ENCODE data around the gene MAS1. TPM values are rescaled to one million over a fixed set of nuclear protein-coding genes. Genes with fewer than 3 reads are reported as not detected.

Gene MAS1
- total and polyA plus RNA-seq, 10 of the 15 experiments (the other 5 are each of a cell fraction or from before 2014, with no cell fraction given), result under 0.01 to 0.08 TPM; not detected in 8

DNA sequence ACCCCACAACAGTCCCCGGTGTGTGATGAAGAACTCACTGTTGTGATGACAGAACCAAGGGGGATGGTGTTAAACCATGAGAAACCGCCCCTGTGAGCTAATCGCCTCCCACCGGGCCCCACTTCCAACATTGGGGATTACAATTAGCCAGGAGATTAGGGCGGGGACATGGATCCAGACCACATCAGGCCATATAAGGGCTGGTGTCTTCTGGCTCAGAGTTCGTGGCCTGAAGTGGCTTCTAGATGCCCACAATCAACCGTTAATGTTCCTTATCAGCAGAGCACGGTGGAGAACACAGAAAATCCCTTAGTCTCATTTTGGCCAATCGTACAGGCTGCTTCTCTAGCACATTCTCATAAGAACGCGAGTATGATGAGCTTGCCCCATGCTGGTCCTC lies 10.9 kb upstream of the MAS1 start:
- TF ChIP-seq FOS (IDR thresholded peaks at IDR 0.05; ENCODE audit: borderline replicate concordance, extremely low read depth, insufficient read length) (no peak), NR2F1 (conservative IDR thresholded peaks at IDR 0.05) (no peak), SREBF1 (IDR thresholded peaks at IDR 0.05; ENCODE audit: low read length) (no peak), PAX5 (IDR thresholded peaks at IDR 0.05; ENCODE audit: borderline replicate concordance, low read depth, low read length) (no peak), TARDBP (IDR thresholded peaks at IDR 0.05; ENCODE audit: borderline replicate concordance) (no peak), KAT2A (conservative IDR thresholded peaks at IDR 0.05; ENCODE audit: control insufficient read depth, low read depth, low read length) (no peak), NFYA (IDR thresholded peaks at IDR 0.05; ENCODE audit: borderline replicate concordance, low read depth, low read length) (no peak), CREB1 (IDR thresholded peaks at IDR 0.05; ENCODE audit: low read depth) (no peak), NFIC (IDR thresholded peaks at IDR 0.05; ENCODE audit: low read depth, low read length) (no peak), MXI1 (IDR thresholded peaks at IDR 0.05; ENCODE audit: low read depth, low read length) (no peak), CREM (IDR thresholded peaks at IDR 0.05; ENCODE audit: low read depth) (no peak), PAX8 (IDR thresholded peaks at IDR 0.05) (no peak), BACH1 (IDR thresholded peaks at IDR 0.05; ENCODE audit: borderline replicate concordance) (no peak), ETV6 (conservative IDR thresholded peaks at IDR 0.05 in 1 of 2, IDR thresholded peaks at IDR 0.05 in 1 of 2; ENCODE audit: borderline replicate concordance in 1 of 2, low read depth in 1 of 2) (no peak), NR2C1 (IDR thresholded peaks at IDR 0.05) (no peak), CEBPB (IDR thresholded peaks at IDR 0.05; ENCODE audit: borderline replicate concordance in 1 of 2, low read depth in 2 of 2, low read length in 2 of 2) (no peak)
- TF ChIP-seq, protein P1, sequence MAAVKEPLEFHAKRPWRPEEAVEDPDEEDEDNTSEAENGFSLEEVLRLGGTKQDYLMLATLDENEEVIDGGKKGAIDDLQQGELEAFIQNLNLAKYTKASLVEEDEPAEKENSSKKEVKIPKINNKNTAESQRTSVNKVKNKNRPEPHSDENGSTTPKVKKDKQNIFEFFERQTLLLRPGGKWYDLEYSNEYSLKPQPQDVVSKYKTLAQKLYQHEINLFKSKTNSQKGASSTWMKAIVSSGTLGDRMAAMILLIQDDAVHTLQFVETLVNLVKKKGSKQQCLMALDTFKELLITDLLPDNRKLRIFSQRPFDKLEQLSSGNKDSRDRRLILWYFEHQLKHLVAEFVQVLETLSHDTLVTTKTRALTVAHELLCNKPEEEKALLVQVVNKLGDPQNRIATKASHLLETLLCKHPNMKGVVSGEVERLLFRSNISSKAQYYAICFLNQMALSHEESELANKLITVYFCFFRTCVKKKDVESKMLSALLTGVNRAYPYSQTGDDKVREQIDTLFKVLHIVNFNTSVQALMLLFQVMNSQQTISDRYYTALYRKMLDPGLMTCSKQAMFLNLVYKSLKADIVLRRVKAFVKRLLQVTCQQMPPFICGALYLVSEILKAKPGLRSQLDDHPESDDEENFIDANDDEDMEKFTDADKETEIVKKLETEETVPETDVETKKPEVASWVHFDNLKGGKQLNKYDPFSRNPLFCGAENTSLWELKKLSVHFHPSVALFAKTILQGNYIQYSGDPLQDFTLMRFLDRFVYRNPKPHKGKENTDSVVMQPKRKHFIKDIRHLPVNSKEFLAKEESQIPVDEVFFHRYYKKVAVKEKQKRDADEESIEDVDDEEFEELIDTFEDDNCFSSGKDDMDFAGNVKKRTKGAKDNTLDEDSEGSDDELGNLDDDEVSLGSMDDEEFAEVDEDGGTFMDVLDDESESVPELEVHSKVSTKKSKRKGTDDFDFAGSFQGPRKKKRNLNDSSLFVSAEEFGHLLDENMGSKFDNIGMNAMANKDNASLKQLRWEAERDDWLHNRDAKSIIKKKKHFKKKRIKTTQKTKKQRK (IDR thresholded peaks at IDR 0.05; ENCODE audit: low read depth, low read length), result no peak
- TF ChIP-seq, protein P2, sequence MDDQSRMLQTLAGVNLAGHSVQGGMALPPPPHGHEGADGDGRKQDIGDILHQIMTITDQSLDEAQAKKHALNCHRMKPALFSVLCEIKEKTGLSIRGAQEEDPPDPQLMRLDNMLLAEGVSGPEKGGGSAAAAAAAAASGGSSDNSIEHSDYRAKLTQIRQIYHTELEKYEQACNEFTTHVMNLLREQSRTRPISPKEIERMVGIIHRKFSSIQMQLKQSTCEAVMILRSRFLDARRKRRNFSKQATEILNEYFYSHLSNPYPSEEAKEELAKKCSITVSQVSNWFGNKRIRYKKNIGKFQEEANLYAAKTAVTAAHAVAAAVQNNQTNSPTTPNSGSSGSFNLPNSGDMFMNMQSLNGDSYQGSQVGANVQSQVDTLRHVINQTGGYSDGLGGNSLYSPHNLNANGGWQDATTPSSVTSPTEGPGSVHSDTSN (IDR thresholded peaks at IDR 0.05; ENCODE audit: insufficient replicate concordance, low read depth, low read length), result no peak
- in situ Hi-C loops (cut with MboI) (no loop called here), intact Hi-C loops (cut with micrococcal nuclease; ENCODE audit: unreplicated experiment) (no loop called here)
- FAIRE-seq (no peak), DNase-seq (ENCODE audit: low read depth, low spot score) (no peak), ATAC-seq (no peak)
- WGBS (ENCODE audit: insufficient coverage, insufficient replicate concordance, low lambda C conversion rate, missing lambda C conversion rate), result 60% methylated on average over 10 of the region's 11 CpGs
- Histone ChIP-seq H4K20me1 (ENCODE audit: control insufficient read depth, insufficient read depth) (no peaks in the 10 kb centered on the region; the same call in 1 of the 2 replicates), H3K9ac (ENCODE audit: control insufficient read depth, insufficient read depth, low read length) (no peak overlapping the region), H3K4me3 (no peak overlapping the region), H3K36me3 (ENCODE audit: control insufficient read depth in 2 of 2, insufficient read depth in 2 of 2, low read length in 1 of 2) (no peaks in the 10 kb centered on the region), H3K79me2 (ENCODE audit: control insufficient read depth, insufficient read depth, low read length) (no peaks in the 10 kb centered on the region), H2AFZ (ENCODE audit: control insufficient read depth, low read depth, low read length) (no peak overlapping the region), H3K9me3 (replicated peaks; ENCODE audit: control insufficient read depth, insufficient read depth, low read length) (no peaks in the 10 kb centered on the region), H3K4me1 (ENCODE audit: control insufficient read depth, insufficient read depth, low read length) (no peaks in the 10 kb centered on the region), H3K27me3 (replicated peaks in 1 of 2; ENCODE audit: control insufficient read depth in 2 of 2, insufficient read depth in 2 of 2, low read length in 1 of 2) (no peaks in the 10 kb centered on the region), H3K4me2 (ENCODE audit: control insufficient read depth, insufficient read depth) (no peak overlapping the region), H3K27ac (ENCODE audit: control insufficient read depth, insufficient read depth) (no peak overlapping the region)
- ChIA-PET RAD21 (ENCODE audit: unreplicated experiment) (no interaction called here), POLR2A (no interaction called here), CTCF (interaction anchor here (0.6 kb wide), 1 partner anchor 18 kb away, joined by 5 read pairs; no protein-coding TSS in a partner anchor), SMC1A (ENCODE audit: uncharacterized antibody, unreplicated experiment) (interaction anchor here (1.0 to 1.1 kb wide), 2 partner anchors 11 to 16 kb away, joined by 3 read pairs; no protein-coding TSS in a partner anchor)
- no TSS peak for BruUV-seq (replicated peaks)

Data from GM12878 (cell line).